Left hindlimb (tissue), 1 donor: ENCODE results near the gene TCEANC2.

ENCODE experiments used
- DNase-seq: peaks from one replicate; pipeline ENCODE4 v3.0.0-alpha.2; 2018

Gene TCEANC2

GRCh38 chr1:54137534-54138061 lies 84.2 kb downstream of the TCEANC2 start:
- peak; percentile 58 for DNase-seq

- DNase-seq: no peak
Measured at GRCh38 chr1:54138994-54139393, 85.6 kb downstream of the TCEANC2 start.

GRCh38 chr1:54139711-54140110 lies 86.3 kb downstream of the TCEANC2 start:
- DNase-seq: no peak

GRCh38 chr1:54142146-54142900 lies 88.9 kb downstream of the TCEANC2 start:
- DNase-seq: no peak

- DNase-seq: no peak
Measured at GRCh38 chr1:54144366-54144765, 91.0 kb downstream of the TCEANC2 start.

GRCh38 chr1:54149734-54150133 lies 96.3 kb downstream of the TCEANC2 start:
- DNase-seq: no peak

- DNase-seq: no peak
Measured at GRCh38 chr1:54151013-54151412, 97.6 kb downstream of the TCEANC2 start.

GRCh38 chr1:54152696-54153095 lies 99.3 kb downstream of the TCEANC2 start, which contains the start of gene CDCP2:
Gene CDCP2 (minus strand): TSS chr1:54153000. CDS start chr1:54152922, 78 bp downstream.
- DNase-seq: no peak

- peak; percentile 59 for DNase-seq
Measured at GRCh38 chr1:54153535-54154439, 100.4 kb downstream of the TCEANC2 start.
